ENCODE data around the gene RAD50. TPM values are rescaled to one million over a fixed set of nuclear protein-coding genes. Genes with fewer than 3 reads are reported as not detected.

RAD50 gene
- total RNA-seq, 1 experiment from 2014 or later, result 8.6 TPM

DNA sequence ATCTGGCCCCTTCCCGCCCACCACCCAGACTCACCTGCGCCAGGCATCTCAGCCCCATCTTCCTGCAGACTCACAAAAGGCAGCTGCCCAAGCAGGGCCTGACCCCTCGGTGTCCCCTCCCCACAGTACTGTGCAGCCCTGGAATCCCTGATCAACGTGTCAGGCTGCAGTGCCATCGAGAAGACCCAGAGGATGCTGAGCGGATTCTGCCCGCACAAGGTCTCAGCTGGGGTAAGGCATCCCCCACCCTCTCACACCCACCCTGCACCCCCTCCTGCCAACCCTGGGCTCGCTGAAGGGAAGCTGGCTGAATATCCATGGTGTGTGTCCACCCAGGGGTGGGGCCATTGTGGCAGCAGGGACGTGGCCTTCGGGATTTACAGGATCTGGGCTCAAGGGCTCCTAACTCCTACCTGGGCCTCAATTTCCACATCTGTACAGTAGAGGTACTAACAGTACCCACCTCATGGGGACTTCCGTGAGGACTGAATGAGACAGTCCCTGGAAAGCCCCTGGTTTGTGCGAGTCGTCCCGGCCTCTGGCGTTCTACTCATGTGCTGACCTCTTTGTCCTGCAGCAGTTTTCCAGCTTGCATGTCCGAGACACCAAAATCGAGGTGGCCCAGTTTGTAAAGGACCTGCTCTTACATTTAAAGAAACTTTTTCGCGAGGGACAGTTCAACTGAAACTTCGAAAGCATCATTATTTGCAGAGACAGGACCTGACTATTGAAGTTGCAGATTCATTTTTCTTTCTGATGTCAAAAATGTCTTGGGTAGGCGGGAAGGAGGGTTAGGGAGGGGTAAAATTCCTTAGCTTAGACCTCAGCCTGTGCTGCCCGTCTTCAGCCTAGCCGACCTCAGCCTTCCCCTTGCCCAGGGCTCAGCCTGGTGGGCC is 103.1 kb downstream of the RAD50 start:
- no peak for DNase-seq (ENCODE audit: low spot score)

DNA sequence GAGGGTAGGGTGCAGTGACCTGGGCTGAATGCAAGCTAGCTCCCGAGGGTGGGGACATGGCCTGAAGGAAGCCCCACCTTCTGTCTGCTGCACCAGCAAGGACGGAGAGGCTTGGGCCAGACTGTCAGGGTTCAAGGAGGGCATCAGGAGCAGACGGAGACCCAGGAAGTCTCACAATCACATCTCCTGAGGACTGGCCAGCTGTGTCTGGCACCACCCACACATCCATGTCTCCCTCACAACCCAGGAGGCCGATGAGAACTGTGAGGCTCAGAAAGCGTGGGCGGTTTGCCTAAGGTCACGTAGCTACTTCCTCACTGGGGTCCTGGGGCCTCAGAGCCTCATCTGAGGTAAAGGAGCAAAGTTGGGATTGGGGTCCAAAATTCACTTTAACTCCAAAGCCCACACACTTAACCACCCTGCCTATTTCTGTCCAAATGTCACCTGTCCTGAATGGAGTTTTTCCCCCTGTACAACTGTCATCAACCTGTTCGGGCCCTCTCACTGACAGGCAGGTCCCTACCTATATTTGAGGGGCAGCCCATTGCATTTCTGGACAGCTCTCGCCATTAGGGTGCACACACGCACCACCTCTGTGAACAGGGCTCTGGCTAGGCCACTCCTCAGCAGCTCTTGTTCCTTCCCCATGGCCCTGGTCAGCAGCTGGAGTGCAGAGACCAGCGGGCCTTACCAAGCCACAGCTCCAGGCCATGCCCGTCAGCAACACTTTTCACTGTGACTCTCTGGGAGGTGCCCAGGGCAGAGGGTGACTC is 104.6 kb downstream of the RAD50 start:
- no peak for DNase-seq (ENCODE audit: low spot score)

DNA sequence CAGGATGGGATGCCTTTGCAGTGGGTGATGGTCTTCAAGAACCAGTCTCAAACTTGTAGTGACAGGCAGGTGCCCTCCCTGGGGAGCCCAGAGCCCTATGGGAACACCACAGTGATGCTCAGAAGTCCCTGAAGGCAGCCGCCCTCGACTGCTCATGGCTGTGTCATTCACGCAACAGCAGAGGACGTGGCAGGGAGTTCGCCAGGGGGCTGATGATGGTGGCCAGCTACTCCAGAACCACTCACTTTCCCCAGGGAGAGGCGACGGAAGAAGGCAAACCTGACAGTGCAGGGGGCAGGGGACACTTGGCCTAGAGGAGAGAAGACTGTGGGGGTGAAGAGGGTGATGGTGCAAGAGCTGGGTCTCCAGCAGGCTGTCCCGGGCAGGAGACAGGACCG is 105.2 kb downstream of the RAD50 start:
- DNase-seq (ENCODE audit: low spot score), result no peak

DNA sequence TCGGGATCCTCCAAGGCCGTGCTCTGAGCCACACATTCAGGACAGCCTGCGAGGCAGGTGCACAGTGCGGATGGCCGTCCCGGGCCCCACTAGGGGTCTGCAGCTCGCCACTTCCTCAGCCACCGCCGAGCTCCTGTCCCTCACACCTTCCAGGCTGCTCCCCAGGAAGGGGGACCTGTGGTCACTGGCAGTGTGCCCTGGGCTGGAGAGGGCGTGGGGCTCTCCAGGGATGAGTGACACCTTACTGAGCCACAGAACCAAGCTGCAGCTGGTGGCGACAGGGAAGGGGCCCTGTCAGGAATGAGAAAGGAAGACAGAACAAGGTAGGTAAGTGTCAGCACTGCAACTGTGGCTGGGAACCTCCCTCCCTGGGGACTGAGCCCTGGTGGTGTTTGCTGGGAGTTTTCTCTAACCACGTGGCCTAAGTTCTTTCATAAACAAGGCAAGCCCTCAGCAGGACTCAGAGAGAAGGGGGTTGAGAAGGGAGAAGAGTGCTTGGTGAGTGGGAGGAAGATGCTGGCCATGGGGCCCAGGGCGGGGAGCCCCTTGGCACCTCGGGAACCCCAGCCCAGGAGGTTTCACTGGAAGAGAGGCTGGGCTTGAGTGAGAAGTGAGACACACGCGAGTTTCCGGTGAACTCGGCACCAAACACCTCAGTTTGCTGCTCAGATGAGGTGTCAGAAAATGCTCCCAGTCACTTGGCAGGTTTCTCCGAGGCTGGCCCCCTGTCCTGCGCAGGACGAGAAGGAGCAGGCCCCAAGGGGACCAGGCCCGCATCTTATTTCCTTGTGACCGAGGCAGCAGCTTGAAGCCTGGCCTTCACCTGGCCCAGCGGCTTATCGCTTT is 106.4 kb downstream of the RAD50 start:
- DNase-seq (ENCODE audit: low spot score), result peak; percentile 24

DNA sequence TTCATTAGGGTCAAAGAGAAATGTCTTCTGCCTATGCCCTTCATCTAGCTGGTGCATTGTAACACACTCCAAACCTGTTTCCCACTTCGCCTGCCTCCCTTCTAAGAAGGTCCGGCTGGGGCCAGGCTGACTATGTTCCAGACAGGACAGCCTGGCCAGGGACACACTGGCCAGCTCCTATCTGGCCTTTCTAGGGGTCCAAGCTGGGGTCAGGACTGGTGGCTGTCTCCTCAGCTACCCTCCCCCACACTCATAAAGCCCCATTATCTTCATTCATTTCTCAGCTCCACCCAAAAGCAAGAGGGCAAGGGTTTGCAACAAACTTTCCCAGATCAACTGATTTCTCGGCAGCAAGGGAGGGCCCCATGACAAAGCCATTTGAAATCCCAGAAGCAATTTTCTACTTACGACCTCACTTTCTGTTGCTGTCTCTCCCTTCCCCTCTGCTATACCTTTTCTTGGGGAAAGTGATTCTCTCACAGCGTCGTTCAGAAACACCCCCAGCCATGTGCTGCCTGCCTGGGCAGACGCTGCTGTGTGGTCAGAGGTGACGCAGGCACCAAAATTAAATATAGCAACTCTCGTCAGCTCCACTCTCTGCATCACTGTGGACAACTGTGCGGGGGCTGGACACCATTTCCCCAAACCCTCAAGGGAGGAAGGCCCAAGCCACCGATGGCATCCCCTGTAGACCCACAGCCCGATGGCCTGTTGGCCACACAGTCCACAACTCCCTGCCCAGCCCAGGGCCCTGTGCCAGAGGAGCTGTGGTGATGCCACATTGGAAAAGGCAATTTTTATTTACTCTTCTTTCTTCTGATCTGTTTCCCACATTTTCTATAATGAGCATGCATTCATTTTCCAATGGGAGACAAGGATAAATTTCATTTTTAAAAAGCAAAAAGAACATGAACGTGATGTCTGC is 107.3 kb downstream of the RAD50 start:
- DNase-seq (ENCODE audit: low spot score), result peak; percentile 26

DNA sequence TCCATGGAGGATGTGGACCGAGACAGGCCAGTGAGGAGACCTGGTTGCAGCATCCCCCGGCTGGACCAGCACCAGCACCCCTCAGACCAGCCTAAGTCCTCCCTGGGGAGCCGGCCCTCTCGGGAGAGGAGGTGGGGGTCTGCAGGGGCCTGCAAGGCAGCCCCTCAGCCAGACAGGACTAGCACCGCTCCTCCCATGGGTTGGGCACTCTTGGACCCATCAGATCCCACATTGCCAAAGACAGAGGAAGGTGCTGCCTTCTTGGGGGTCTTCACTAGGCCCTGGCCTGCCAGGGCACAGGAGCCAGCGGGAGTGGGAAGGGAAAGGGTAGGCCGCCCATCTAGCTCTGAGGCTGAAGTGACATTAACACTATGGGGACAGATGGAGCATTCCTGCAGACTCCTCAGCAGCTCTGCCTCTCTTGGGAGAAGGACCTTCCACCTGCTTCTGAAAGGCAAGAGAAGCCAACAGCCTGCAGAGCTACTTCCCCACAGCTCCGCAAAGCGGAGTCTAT is 108.0 kb downstream of the RAD50 start:
- DNase-seq (ENCODE audit: low spot score), result no peak

DNA sequence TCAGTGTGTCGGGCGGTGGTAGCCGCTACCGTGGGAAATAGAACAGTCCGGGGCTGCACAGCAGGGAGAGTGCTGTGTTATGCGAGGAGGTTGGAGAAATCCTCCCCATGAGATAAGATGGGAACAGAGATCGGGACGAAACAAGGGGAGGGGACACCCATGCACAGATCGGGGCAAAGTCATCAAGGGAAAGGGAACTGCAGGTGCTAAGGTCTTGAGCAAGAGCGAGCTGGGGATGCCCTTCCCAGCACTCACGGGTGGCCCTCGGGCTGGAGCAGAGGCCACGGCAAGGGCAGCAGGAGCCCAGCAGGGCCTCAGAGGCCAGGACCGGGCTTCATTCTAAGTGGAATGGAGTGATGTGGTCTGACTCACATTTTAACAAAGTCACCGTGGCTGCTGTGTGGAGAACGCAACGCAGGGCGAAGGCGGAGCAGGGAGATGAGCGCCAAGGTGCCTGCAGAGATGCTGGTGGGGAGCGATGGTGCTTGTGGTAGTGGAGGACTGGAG is 108.8 kb downstream of the RAD50 start:
- no peak for DNase-seq (ENCODE audit: low spot score)

DNA sequence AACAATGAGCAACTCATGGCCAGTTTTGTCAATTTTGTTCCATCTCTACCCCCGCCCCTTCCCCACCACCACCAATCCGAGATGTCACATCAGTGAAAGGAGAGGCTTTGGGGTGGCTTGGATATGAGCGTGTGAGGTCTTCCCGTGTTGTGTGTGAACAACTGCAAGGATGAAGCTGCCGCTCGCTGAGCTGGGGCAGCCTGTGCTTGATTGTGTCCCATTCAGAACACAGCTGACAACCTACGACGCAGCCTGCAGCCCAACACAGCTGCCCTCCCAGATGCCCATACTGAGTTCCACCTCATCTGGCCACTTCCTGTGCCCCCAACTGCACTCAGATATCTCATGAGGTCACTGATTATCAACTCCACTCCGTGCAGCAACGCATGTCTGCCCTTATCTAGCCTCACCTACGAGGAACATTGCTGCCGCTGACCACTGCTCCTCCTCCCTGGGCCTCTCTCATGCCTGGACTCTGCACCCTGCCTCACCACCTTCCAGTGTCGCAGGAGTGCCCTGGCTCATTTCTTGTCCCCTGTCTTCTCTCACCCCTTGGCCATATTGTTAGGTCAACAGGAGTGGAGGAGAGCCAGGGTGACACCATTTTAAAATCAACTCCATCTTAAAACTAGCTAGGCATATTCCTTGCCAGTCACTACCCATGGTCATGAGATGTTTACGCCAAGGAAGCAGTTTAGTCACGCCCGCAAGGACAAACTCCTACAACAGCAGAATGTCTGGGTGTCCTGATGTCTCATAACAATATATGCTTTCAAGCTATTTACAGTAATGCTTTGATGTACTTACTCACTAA is 109.7 kb downstream of the RAD50 start:
- no peak for DNase-seq (ENCODE audit: low spot score)

DNA sequence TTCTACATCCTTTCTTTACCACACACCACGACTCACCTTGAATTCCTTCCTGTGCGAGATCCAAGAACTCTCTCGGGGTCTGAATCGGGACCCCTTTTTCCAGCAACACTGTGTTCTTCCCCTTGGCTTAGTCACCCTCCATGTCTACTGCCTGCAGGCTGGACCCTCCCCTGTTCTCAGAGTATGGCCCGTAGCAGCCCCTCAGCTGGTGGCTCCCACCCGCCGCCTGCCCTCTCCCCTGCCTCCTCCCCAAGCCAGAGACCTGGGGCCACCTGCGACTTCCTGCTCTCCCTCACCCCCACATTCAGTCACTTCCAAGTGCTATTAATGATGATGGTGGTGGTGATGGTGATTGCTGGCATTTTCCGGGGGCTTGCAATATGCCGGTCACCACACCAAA is 110.5 kb downstream of the RAD50 start:
- DNase-seq (ENCODE audit: low spot score), result no peak

DNA sequence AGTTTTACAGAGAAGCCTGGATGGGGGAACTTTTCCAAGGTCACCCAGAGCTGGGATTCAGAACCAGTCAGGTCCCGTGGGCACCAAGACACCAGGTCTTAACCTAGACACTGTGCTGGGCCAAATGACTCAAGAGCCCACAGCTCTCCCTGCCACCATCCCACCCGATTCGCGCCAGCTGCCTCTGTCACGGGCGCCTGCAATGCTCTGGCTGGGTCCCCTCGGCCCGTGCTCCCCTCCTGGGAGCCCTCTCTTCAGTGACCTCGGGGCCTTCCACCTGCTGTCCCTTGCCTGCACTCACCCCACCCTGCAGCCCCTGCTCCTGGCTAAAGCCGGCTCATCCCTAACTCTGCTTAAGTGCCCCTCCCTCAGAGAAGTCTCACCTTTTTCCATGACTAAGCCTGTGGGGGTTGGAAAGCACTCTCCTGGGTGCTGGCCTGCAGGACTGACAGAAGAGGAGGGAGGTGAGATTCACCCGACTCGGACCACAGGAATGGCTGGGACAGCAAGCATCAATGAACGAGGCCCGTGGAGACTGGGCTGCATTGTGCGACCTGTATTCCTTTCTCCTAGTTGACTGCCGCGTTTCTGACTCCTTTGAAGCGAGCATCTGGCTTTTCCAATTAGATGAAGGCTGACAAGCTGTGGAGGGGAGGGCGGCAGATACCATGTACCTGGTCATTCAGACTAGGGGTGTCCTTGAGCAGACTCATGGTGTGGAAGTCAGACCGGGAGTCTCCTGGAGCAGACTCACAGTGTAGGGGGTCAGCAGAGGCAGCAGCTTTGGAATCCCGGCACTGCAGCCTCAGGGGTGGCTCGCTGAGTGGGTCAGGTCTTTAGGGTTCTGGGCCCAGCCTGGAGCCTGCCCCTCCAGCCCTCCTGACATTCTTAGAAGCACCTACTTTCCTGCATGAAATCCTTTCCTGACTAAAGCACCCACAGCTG is 111.3 kb downstream of the RAD50 start:
- no peak for DNase-seq (ENCODE audit: low spot score)

DNA sequence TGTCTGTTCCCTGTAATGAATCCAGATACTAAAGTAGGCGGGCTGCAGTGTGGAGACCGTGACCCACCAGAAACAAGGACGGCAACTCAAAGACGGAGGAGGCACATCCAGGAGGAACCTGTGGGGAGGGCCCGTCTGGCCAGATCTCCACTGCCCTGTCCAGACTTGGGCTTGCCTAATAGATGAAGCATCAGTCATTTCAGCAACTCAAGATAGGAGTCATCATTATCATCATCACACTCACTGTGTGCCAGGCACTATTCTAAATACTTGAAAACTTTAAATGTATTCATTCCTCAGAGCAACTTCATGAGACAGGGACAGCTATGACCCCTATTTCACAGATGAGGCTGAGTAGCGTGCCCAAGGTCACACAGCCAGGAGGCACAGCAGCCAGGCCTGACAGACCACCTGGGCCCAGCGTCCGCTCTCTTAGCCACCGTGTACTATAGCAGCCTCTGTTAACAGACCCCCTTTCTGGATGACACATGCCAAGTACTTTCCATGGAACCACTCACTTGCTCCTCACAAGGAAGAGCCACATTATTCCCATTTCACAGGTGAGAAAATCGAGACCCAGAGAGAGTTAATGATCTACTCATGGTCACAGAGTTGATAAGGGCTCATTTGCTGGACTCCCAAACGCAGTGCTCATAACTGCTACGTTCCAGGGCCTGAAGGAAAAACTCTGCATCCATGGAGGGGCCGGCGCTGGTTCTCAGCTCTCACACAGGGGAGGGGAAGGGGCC is 112.1 kb downstream of the RAD50 start:
- no peak for DNase-seq (ENCODE audit: low spot score)

DNA sequence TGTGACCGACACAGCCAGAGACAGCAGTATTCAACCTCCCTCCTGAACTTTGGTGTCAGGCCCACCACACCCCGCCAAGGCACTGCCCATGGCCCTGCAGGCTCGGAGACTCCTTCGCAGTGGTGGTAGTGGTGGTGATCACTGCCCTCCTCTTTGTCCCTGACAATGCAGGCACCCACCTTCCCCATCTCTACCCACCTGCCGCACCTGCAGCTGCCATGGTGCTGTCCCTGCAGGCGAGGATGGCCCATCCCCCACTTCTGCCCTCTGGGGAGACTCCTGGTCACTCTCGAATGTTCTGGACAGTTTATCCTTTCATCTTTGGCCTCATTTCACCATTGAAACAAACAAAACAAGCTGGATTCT is 112.7 kb downstream of the RAD50 start:
- DNase-seq (ENCODE audit: low spot score), result no peak

DNA sequence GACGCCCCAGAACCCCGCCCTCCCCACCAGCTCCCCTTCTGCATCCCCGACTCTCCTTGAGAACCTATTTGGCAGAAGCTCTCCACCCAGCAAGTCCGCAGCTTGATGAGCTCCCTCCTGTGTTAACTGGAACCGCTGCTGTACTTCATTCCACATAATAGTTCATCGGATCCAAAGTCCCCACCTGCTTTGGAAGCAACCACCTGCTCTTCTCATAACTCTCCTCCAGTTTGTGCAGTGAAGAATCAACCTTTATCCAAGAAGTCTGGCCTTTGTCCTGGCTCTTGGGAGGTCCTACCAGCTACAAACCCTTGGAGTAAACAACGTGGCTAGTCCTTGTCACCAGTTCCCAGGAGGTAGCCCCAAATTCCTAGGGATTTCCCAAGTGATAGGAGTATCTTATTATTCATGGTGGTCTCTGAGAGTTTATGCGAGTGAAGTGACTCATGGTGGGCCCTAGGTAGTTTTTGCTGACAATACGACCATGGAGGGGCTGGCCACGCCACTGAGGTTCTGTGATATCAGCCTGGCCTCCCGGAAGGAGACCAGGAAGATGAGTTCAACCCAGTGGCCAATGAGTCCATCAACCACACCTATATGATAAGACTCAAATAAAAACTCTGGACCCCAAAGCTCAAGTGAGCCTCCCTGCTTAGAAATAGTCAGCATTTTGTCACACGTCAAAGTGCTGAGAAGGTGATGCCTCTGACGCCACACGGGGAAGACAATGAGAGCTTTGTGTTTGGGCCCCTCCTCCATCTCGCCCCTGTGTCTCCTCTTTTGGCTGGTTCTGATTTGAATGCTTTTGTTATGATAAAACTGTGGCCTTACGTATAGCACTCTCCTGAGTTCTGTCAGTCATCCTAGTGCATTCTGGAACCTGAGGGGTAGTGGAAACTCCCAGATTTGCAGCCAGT is 113.4 kb downstream of the RAD50 start:
- DNase-seq (ENCODE audit: low spot score), result no peak

DNA sequence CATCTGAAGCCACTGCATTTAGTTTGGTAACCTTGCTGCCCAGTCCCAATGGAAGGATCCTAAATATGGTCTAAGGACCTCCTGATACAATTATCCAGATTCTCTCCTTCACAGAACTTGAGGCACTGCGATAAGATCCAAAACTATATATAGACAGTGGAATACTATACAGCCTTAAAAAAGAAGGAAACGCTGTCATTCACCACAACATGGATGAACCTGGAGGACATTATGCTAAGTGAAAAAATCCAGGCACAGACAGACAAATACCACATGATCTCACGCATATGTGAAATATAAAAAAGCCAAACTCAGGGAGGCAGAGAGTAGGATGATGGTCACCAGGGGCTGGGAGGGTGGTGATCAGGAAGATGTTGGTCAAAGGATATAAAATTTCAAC is 114.2 kb downstream of the RAD50 start:
- no peak for DNase-seq (ENCODE audit: low spot score)

DNA sequence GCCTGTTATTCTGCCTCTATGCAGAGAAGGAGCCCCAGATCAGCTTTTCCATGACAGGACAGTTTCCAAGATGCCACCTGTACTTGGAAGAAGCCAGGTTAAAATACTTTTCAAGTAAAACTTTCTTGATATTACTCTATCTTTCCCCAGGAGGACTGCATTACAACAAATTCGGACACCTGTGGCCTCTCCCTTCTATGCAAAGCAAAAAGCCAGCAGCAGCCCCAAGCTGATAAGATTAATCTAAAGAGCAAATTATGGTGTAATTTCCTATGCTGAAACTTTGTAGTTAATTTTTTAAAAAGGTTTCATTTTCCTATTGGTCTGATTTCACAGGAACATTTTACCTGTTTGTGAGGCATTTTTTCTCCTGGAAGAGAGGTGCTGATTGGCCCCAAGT is 116.7 kb downstream of the RAD50 start:
- DNase-seq (ENCODE audit: low spot score), result no peak

DNA sequence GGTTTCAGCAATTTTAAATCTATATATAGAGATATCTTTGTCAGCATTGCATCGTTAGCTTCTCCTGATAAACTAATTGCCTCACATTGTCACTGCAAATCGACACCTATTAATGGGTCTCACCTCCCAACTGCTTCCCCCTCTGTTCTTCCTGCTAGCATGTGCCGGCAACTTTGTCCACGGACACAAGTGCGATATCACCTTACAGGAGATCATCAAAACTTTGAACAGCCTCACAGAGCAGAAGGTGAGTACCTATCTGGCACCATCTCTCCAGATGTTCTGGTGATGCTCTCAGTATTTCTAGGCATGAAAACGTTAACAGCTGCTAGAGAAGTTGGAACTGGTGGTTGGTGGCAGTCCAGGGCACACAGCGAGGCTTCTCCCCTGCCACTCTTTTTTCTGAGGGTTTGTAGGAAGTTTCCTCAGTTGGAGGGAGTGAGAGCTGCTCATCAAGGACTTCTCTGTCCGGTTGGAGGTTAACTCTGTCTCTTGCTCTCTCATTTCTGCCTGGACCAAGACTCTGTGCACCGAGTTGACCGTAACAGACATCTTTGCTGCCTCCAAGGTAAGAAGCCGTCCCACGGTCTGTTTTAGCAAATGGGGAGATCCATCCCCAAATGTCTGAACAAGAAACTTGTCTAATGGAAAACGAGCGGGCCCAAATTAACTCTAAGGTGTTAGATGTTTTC is 117.3 kb downstream of the RAD50 start, which contains the start of gene IL4:
TSS of gene IL4 (plus strand) at position 51 of the 692 bp plus-strand sequence. CDS start at position 113, 62 bp downstream.
- no peak for DNase-seq (ENCODE audit: low spot score)
